ENCODE results near the gene GDA. TPM values are rescaled to one million over a fixed set of nuclear protein-coding genes. Genes with fewer than 3 reads are reported as not detected.

GDA gene
- total and polyA plus RNA-seq, 2 of the 4 experiments (the other 2 are of a cell fraction) = not detected

DNA sequence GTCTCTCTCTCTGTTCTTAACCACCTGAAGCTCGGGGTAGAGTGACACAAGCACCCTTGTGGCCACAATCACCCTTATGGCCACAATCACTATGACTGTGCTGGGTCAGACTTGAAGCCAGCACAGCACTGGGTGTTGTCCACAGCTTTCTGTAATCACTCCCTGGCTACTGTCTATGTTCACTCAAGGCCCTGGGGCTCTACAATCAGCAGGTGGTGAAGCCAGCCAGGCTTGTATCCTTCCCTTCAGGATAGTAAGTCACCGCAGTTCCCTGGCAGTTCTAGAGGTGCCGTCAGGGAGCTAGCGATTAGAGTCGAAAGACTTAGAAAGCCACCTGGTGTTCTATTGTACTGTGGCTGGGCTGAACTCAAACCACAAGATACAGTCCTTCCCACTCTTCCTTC is 44.2 kb downstream of the GDA start:
- Histone ChIP-seq H3K18ac (ENCODE audit: low read depth, low read length) (no peak overlapping the region), H3K14ac (replicated peaks; ENCODE audit: low read depth, low read length) (no peak overlapping the region), H2AK5ac (ENCODE audit: low read depth, low read length) (no peak overlapping the region), H3K23ac (ENCODE audit: low read depth, low read length) (no peak overlapping the region), H3K4me3 (ENCODE audit: insufficient read depth, low read depth, low read length) (no peak overlapping the region), H2BK15ac (ENCODE audit: low read depth, low read length) (no peak overlapping the region), H4K20me1 (ENCODE audit: insufficient read depth, low read length) (no peaks in the 10 kb centered on the region), H3K27me3 (ENCODE audit: control insufficient read depth, insufficient read depth, low read length) (no peaks in the 10 kb centered on the region; the same call in 1 of the 2 replicates), H3K56ac (ENCODE audit: extremely low read depth, insufficient read depth, low read length) (no peak overlapping the region), H2AFZ (replicated peaks; ENCODE audit: low read length, poor library complexity) (no peak overlapping the region), H3K9me1 (ENCODE audit: insufficient read depth, low read length) (no peaks in the 10 kb centered on the region), H3K4me1 (ENCODE audit: control insufficient read depth, insufficient read depth, low read length) (no peaks in the 10 kb centered on the region), H2AK9ac (replicated peaks; ENCODE audit: low read depth, low read length, poor library complexity) (no peak overlapping the region), H4K5ac (ENCODE audit: low read depth, low read length) (no peak overlapping the region), H2BK20ac (ENCODE audit: low read depth, low read length) (no peak overlapping the region), H4K91ac (ENCODE audit: insufficient read depth, low read depth, low read length) (no peak overlapping the region), H3K4ac (ENCODE audit: low read depth, low read length) (no peak overlapping the region), H2BK5ac (ENCODE audit: low read depth, low read length, poor library complexity, severe bottlenecking) (no peak overlapping the region), H3K9ac (ENCODE audit: low read depth, low read length) (no peak overlapping the region), H3K9me3 (ENCODE audit: control insufficient read depth, insufficient read depth, low read length) (no peaks in the 10 kb centered on the region), H3K36me3 (ENCODE audit: control insufficient read depth, insufficient read depth, low read length) (no peaks in the 10 kb centered on the region), H3K79me1 (ENCODE audit: low read depth in 1 of 2, low read length in 2 of 2) (no peaks in the 10 kb centered on the region), H3K4me2 (ENCODE audit: low read depth, low read length) (no peak overlapping the region), H3K27ac (ENCODE audit: insufficient read depth, low read length) (no peak overlapping the region), H4K8ac (ENCODE audit: low read depth in 2 of 2, low read length in 2 of 2) (no peak overlapping the region), H2BK120ac (ENCODE audit: low read depth, low read length) (no peak overlapping the region)
- intact Hi-C loops (cut with micrococcal nuclease) (no loop called here), in situ Hi-C loops (cut with MboI; ENCODE audit: low sequenced_read_pairs) (no loop called here), dilution Hi-C loops (cut with HindIII; ENCODE audit: low sequenced_read_pairs, unreplicated experiment) (no loop called here)
- CTCF ChIA-PET = no interaction called here
- no peak for DNase-seq
- BruUV-seq (replicated peaks) = no TSS peak
- ATAC-seq (ENCODE audit: low read depth) = no peak
- POLR2A ChIA-PET (ENCODE audit: unreplicated experiment) = no interaction called here
- TF ChIP-seq NFE2L2 (IDR thresholded peaks at IDR 0.05; ENCODE audit: low read depth, low read length) = no peak
- TF ChIP-seq USF2 (IDR thresholded peaks at IDR 0.05; ENCODE audit: low read depth, low read length) = no peak
- no peak for TF ChIP-seq RFX5 (IDR thresholded peaks at IDR 0.05; ENCODE audit: low read depth, low read length)
- no peak for TF ChIP-seq BHLHE40 (IDR thresholded peaks at IDR 0.05; ENCODE audit: low read depth, low read length)
- no peak for TF ChIP-seq RCOR1 (IDR thresholded peaks at IDR 0.05; ENCODE audit: insufficient replicate concordance, low read length)
- no peak for TF ChIP-seq SMC3 (IDR thresholded peaks at IDR 0.05; ENCODE audit: low read depth, low read length)
- no peak for TF ChIP-seq MAZ (IDR thresholded peaks at IDR 0.05; ENCODE audit: borderline replicate concordance, low read depth, low read length)
- no peak for TF ChIP-seq POLR2A (IDR thresholded peaks at IDR 0.05; ENCODE audit: low read depth, low read length)
- TF ChIP-seq CEBPB (IDR thresholded peaks at IDR 0.05; ENCODE audit: low read depth, low read length) = no peak
- no peak for TF ChIP-seq CHD1 (IDR thresholded peaks at IDR 0.05; ENCODE audit: low read depth, low read length)
- TF ChIP-seq, protein P1, sequence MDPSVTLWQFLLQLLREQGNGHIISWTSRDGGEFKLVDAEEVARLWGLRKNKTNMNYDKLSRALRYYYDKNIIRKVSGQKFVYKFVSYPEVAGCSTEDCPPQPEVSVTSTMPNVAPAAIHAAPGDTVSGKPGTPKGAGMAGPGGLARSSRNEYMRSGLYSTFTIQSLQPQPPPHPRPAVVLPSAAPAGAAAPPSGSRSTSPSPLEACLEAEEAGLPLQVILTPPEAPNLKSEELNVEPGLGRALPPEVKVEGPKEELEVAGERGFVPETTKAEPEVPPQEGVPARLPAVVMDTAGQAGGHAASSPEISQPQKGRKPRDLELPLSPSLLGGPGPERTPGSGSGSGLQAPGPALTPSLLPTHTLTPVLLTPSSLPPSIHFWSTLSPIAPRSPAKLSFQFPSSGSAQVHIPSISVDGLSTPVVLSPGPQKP (IDR thresholded peaks at IDR 0.05; ENCODE audit: borderline replicate concordance, low read depth, low read length) = no peak
- TF ChIP-seq, protein P2, sequence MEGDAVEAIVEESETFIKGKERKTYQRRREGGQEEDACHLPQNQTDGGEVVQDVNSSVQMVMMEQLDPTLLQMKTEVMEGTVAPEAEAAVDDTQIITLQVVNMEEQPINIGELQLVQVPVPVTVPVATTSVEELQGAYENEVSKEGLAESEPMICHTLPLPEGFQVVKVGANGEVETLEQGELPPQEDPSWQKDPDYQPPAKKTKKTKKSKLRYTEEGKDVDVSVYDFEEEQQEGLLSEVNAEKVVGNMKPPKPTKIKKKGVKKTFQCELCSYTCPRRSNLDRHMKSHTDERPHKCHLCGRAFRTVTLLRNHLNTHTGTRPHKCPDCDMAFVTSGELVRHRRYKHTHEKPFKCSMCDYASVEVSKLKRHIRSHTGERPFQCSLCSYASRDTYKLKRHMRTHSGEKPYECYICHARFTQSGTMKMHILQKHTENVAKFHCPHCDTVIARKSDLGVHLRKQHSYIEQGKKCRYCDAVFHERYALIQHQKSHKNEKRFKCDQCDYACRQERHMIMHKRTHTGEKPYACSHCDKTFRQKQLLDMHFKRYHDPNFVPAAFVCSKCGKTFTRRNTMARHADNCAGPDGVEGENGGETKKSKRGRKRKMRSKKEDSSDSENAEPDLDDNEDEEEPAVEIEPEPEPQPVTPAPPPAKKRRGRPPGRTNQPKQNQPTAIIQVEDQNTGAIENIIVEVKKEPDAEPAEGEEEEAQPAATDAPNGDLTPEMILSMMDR (conservative IDR thresholded peaks at IDR 0.05; ENCODE audit: low read depth, low read length) = no peak
- no peak for TF ChIP-seq MAFK (IDR thresholded peaks at IDR 0.05; ENCODE audit: low read depth, low read length)
- no peak for TF ChIP-seq FOS (IDR thresholded peaks at IDR 0.05; ENCODE audit: low read depth, low read length)
- WGBS, 2 experiments (ENCODE audit: extremely low coverage in 2 of 2, insufficient read length in 1 of 2) = 0% methylated on average over 1 of the region's 5 CpGs; no CpG with 5 or more reads in 1 of the 2 experiments
